ENCODE data around the gene ASB4. TPM values are rescaled to one million over a fixed set of nuclear protein-coding genes. Genes with fewer than 3 reads are reported as not detected.

Gene ASB4
- total RNA-seq, 8 experiments from 2014 or later: 0.13 to 0.85 (median 0.62) TPM; not detected in 4

DNA sequence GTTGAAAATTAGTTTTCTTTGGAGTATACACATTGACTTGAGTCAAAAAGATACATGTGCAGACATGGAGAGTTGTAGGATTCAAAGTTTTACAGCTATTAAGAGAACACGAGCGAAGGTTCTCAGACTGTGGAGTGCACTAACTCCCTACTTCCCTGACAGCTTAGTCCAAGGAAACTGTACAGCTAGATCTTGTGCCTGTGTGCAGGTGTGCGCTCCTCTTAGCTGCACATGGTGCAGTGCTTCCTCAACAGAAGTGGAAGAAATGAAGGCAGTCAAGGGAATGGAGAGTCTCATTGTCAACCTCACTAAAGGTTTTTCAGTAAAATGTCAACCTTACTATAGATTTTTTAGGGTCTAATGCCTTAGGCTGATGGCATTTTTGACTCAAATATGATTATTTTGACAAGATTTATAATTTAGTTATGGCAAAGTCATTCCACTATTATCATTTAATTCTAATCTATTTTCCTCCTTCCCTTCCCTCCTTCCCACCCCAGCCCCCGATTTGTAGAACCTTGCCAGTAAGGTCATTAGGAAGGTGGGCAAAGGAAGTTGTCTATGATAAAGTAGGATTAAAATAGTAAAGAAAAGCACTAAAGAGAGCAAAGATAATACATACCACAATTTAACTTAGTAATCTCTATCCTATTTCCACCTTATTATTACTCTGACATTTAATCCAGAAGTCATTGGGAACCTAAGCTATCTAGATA lies 97.0 kb downstream of the ASB4 start:
- in situ Hi-C loops (cut with MboI; ENCODE audit: low pct_unique_long_range_greater_than_20kb in 2 of 9, low sequenced_read_pairs in 9 of 9, unreplicated experiment in 9 of 9): no loop called here
- no peak overlapping the region for H3K27ac ChIP-seq
- no peak overlapping the region for H3K4me3 ChIP-seq
- no peak for ATAC-seq (replicated peaks in 6 of 8)
- 81 to 100% (median 100%) methylated on average over 1 to 4 of the region's 4 CpGs; no CpG with 5 or more reads in 4 of the 10 experiments for WGBS, 10 experiments
- peaks cover 0 to 2% of the 10 kb centered on the region in 2 donors for H3K4me1 ChIP-seq (replicated peaks in 1 of 2)

DNA sequence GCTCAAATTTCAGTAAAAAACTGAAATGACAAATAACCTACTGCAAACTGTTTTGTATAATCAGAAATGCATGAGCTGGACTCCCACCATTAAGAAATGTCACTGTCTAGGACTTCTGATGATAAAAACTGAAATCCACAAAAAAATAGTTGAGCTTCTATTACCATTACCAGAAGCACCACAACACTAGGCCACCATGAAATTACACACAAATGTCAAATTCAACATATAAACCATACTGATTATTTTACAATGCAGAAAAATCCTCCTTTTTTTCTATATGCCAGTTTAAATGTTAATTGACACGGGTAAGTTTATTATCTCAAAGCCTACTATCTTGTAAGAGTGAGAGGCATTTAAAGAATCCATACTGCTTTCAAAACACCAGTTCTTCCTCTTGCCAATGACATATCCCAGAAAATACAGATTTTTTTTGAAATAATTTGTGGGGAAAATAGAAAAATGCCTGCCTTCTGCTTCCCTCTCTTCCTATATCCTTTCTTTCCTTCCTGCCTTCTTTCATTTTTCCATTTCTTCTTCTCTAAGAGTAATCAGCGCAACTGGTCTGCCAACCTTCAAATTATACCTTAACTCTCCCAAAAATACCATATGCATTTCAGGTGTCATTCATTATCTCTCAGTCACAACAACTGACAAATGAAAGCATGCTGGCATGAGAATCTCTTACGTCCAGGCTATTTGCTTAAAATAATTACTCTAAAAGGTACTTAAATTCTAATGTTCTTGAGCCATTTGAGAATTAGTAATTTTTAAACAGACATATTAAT lies 98.3 kb downstream of the ASB4 start:
- no peak overlapping the region for H3K4me3 ChIP-seq
- WGBS, 10 experiments: 46 to 100% (median 90%) methylated on average over 2 to 3 of the region's 3 CpGs
- in situ Hi-C loops (cut with MboI; ENCODE audit: low pct_unique_long_range_greater_than_20kb in 2 of 9, low sequenced_read_pairs in 9 of 9, unreplicated experiment in 9 of 9): no loop called here
- H3K27ac ChIP-seq: no peak overlapping the region
- no peaks in the 10 kb centered on the region for H3K4me1 ChIP-seq (replicated peaks in 1 of 2)
- ATAC-seq (replicated peaks in 6 of 8): no peak

DNA sequence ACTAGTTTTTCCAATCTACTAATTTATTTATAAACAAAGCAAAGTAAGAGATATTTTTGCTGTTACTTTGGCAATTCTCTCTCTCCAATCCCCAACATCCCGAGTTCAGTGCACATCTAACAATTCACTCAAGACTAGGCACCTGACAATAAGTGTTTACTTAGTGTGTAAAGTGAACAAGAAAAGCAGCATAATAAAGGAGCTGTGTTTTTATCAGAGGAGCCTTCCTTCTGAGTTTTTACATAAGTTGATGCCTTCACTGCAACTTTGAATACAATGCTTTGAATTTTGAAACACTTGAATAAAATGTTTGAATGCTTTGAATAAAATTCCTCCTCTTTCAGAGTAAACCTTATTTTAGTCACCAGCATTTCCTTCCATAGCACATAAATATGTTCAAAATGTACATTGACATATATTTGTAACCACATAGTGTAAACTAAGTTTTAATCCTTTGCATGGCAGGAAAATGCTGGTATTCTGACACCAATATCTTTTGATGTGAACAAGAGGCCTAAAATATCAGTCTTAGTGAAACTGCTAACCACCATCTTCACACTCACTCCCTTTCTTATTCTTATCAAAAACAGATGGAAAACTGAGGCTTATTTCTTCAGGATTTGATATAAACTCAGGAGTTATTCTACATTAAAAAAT lies 99.2 kb downstream of the ASB4 start:
- H3K4me3 ChIP-seq: no peak overlapping the region
- in situ Hi-C loops (cut with MboI; ENCODE audit: low pct_unique_long_range_greater_than_20kb in 2 of 9, low sequenced_read_pairs in 9 of 9, unreplicated experiment in 9 of 9): no loop called here
- 0 to 91% (median 67%) methylated on average over 1 of the region's 1 CpG; no CpG with 5 or more reads in 5 of the 10 experiments for WGBS, 10 experiments
- no peak overlapping the region for H3K27ac ChIP-seq
- ATAC-seq (replicated peaks in 6 of 8): peak in 1 of 8 experiments; percentile 62
- no peaks in the 10 kb centered on the region for H3K4me1 ChIP-seq (replicated peaks in 1 of 2)

DNA sequence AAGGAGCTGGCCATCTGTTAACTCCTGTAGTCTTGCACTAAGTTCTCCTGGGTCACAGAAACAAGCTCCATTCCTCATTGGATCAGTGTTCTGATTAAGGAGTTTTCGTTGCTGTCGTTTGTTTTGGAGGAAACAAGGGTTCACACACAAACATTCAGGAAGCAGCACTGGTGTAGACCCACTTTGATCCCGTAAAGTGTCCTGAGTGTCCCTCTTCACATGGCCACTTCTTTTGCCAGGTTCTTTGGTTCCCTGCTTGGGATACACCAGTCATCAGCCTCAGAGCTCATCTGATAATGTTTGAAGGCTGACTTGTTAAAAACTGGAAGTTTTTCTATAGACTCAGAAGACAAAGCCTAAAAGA lies 99.7 kb downstream of the ASB4 start:
- Histone ChIP-seq H3K4me3 (no peak overlapping the region), H3K4me1 (replicated peaks in 1 of 2) (no peaks in the 10 kb centered on the region), H3K27ac (no peak overlapping the region)
- WGBS, 10 experiments: 26 to 100% (median 91%) methylated on average over 2 to 3 of the region's 3 CpGs; no CpG with 5 or more reads in 2 of the 10 experiments
- in situ Hi-C loops (cut with MboI; ENCODE audit: low pct_unique_long_range_greater_than_20kb in 2 of 9, low sequenced_read_pairs in 9 of 9, unreplicated experiment in 9 of 9): no loop called here
- ATAC-seq (replicated peaks in 6 of 8): no peak

DNA sequence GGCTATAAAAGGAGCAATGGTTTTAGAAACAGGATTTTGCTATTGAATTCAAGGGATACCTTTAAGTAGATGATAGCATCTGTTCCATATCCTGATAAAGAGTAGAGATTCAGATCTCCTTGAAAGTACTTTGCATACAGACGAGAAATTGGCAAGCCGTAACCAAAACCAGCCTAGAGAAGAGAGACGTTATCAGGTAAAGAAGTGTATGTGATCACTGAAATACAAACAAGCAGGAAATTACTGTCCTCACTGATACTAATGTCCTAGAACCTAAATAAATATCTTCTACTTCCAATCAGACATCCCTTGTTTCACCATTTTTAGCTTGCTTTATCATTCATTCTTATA lies 101.2 kb downstream of the ASB4 start:
- WGBS, 10 experiments: 83 to 100% (median 98%) methylated on average over 1 to 3 of the region's 3 CpGs; no CpG with 5 or more reads in 2 of the 10 experiments
- in situ Hi-C loops (cut with MboI; ENCODE audit: low pct_unique_long_range_greater_than_20kb in 2 of 9, low sequenced_read_pairs in 9 of 9, unreplicated experiment in 9 of 9): no loop called here

DNA sequence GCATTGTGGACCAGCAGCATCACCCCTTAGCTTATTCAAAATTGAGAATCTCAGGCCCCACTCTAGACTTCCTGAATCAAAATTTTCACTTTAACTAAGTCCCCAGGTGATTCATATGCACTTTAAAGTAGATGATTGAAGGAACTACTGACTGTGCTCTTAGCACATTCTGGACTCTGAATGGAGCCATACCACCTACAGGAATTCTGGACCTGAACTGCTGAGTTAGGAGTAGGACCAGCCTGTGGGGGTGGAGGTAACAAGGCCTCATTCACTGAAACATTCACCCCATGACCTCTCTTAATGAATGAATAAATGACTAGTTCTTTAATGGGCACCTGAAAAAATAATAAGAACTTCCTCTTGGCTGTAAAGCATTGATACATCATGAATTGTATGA lies 103.3 kb downstream of the ASB4 start:
- Histone ChIP-seq H3K4me3 (no peak overlapping the region), H3K27ac (no peak overlapping the region), H3K4me1 (replicated peaks in 1 of 2) (no peaks in the 10 kb centered on the region)
- no peak for ATAC-seq (replicated peaks in 6 of 8)
- in situ Hi-C loops (cut with MboI; ENCODE audit: low pct_unique_long_range_greater_than_20kb in 2 of 9, low sequenced_read_pairs in 9 of 9, unreplicated experiment in 9 of 9): no loop called here

More for the DNA sequence above, 101.2 kb downstream of the ASB4 start:
- Histone ChIP-seq H3K27ac (no peak overlapping the region), H3K4me1 (replicated peaks in 1 of 2) (no peaks in the 10 kb centered on the region), H3K4me3 (no peak overlapping the region)
- ATAC-seq (replicated peaks in 6 of 8): no peak

DNA sequence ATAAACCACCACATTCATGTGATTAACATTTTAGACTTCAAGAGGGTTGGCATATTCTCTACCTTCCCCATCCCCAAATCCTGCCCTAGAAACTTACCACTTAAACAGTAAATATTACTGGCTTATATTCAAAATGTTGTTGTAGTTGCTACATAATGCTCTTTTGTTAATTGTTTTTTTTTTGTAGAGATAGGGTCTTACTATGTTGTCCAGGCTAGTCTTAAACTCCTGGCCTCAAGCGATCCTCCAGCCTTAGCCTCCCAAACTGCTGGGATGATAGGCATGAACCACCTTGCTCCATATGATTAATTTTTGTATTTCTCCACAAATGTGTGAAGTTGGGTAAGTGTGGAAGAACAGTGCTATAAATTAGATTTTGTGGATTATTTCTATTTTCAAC lies 104.0 kb downstream of the ASB4 start:
- Histone ChIP-seq H3K4me3 (no peak overlapping the region), H3K27ac (no peak overlapping the region), H3K4me1 (replicated peaks in 1 of 2) (no peaks in the 10 kb centered on the region)
- in situ Hi-C loops (cut with MboI; ENCODE audit: low pct_unique_long_range_greater_than_20kb in 2 of 9, low sequenced_read_pairs in 9 of 9, unreplicated experiment in 9 of 9): no loop called here
- WGBS, 10 experiments: 67 to 100% (median 94%) methylated on average over 1 of the region's 1 CpG; no CpG with 5 or more reads in 2 of the 10 experiments
- no peak for ATAC-seq (replicated peaks in 6 of 8)

Other genes starting within 250 kb of the ASB4 start
- under 1 TPM in 5 of 8 experiments, not detected in 3; 0.13 to 0.90 (median 0.33) TPM for gene PON1, start 161.4 kb upstream of the ASB4 start, total RNA-seq
- gene PON3, start 89.6 kb upstream of the ASB4 start, total RNA-seq: 1 to 10 TPM in 2 of 8 experiments, under 1 TPM in 1, not detected in 5; 0.17 to 1.6 (median 1.3) TPM
- 100 to 1,000 TPM in 3 of 8 experiments, 10 to 100 TPM in 5; 24.1 to 202 (median 64.6) TPM for gene PON2, start 50.9 kb upstream of the ASB4 start, total RNA-seq
- 10 to 100 TPM in 1 of 8 experiments, 1 to 10 TPM in 2, under 1 TPM in 4, not detected in 1; 0.22 to 23.2 (median 0.87) TPM for gene PDK4, start 110.6 kb downstream of the ASB4 start, total RNA-seq